ENCODE measurements around the gene NSRP1.

Gene NSRP1

DNA sequence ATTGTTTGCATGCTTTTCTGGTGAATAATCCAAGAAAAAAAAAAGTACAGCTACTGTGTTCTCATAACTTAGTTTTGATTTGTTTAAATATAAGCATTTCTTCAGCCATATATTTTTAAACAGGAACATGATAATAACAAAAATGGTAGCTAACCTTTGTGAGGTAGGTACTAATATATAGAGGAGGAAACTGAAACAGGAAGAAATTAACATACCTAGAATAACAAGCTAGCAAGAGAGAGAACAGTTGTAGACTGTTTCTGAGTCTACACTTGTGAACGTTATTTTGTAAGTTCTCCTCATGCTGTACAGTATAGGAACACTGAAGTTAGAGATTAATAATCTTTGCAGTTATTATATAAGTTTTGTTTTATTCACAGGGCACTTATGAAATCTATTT, 49.3 kb downstream of the NSRP1 start:
- ChIA-PET CTCF (no interaction called here), POLR2A (interaction anchor here (0.6 kb wide), 1 partner anchor 61 kb away, joined by 5 read pairs; no protein-coding TSS in a partner anchor)
- TF ChIP-seq ZXDB (tag by site-specific recombination; IDR thresholded peaks at IDR 0.05): no peak
- Histone ChIP-seq H3K27ac (ENCODE audit: extremely low read depth, low read depth, low read length) (no peak overlapping the region), H3K4me3 (ENCODE audit: low read depth, low read length) (no peak overlapping the region), H3K4me1 (ENCODE audit: control insufficient read depth, insufficient read depth, low read length) (no peaks in the 10 kb centered on the region), H3K36me3 (ENCODE audit: control insufficient read depth in 2 of 2, insufficient read depth in 1 of 2, low read length in 2 of 2) (peaks cover 16 to 17% of the 10 kb centered on the region in 2 experiments), H3K9me3 (ENCODE audit: control insufficient read depth, insufficient read depth, low read depth, low read length) (no peaks in the 10 kb centered on the region)

DNA sequence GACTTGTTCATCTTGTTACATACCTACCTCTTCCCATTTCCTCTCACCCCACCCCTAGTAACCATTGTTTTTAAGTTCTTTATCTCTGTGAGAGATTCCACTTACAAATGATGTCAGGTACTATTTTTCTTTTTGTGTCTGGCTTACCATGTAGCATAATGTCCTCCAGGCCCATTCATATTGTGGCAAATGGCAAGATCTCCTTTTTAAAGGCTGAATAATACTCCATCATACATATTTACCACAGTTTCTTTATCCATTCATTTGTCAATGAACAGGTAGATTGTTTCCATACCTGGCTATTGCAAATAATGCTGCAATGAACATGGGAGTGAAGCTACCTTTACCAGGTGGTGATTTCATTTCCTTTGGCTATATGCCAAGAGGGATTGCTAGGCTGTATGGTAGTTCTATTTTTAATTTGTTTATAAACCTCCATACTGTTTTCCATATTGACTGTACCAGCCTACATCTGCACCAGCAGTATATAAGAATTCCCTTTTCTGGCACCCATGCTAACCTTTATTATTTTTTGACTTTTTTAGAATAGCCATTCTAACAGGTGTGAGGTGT, 53.9 kb downstream of the NSRP1 start:
- H3K4me3 ChIP-seq (ENCODE audit: low read depth, low read length): no peak overlapping the region

DNA sequence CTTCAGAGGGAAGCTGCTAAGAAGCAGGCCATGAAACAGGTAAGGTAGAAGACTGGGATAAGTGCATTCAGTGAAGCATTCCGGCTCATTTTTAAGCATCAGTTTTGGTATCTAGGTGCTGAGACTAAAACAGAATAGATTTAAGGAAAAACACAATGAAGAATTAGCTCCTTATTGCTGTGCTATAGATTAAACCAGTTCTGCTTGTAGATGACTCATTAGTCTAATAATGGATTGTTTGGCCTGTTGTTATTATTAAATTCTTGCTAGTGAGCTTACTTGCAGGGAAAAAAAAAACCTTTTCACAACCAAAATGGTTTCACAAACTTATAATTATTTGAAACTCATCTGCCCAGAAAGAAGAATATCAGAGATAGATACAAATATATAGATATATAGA, 55.9 kb downstream of the NSRP1 start:
- H3K4me3 ChIP-seq (ENCODE audit: low read depth, low read length): no peak overlapping the region
- H3K4me1 ChIP-seq (ENCODE audit: control insufficient read depth, insufficient read depth, low read length): no peaks in the 10 kb centered on the region
- H3K27ac ChIP-seq (ENCODE audit: extremely low read depth, low read depth, low read length): no peak overlapping the region
- CTCF ChIA-PET: interaction anchor here (0.7 to 0.9 kb wide), 2 partner anchors 27 to 68 kb away, joined by 3 to 4 read pairs; no protein-coding TSS in a partner anchor
- POLR2A ChIA-PET: no interaction called here
- H3K9me3 ChIP-seq (ENCODE audit: control insufficient read depth, insufficient read depth, low read depth, low read length): no peaks in the 10 kb centered on the region
- H3K36me3 ChIP-seq (ENCODE audit: control insufficient read depth in 2 of 2, insufficient read depth in 1 of 2, low read length in 2 of 2): peaks cover 49 to 57% of the 10 kb centered on the region in 2 experiments
- TF ChIP-seq KLF9 (tag by site-specific recombination; IDR thresholded peaks at IDR 0.05; ENCODE audit: low read depth) (no peak), ZNF416 (tag by site-specific recombination; IDR thresholded peaks at IDR 0.05) (no peak), YY1 (tag by site-specific recombination; IDR thresholded peaks at IDR 0.05) (no peak), ZSCAN23 (tag by site-specific recombination; IDR thresholded peaks at IDR 0.05) (no peak), ZNF324 (tag by site-specific recombination; IDR thresholded peaks at IDR 0.05) (no peak), ZBTB17 (tag by site-specific recombination; IDR thresholded peaks at IDR 0.05) (no peak), ZNF350 (tag by site-specific recombination; IDR thresholded peaks at IDR 0.05) (no peak), ZNF211 (tag by site-specific recombination; IDR thresholded peaks at IDR 0.05; ENCODE audit: low read depth) (no peak)
- TF ChIP-seq, protein P1, sequence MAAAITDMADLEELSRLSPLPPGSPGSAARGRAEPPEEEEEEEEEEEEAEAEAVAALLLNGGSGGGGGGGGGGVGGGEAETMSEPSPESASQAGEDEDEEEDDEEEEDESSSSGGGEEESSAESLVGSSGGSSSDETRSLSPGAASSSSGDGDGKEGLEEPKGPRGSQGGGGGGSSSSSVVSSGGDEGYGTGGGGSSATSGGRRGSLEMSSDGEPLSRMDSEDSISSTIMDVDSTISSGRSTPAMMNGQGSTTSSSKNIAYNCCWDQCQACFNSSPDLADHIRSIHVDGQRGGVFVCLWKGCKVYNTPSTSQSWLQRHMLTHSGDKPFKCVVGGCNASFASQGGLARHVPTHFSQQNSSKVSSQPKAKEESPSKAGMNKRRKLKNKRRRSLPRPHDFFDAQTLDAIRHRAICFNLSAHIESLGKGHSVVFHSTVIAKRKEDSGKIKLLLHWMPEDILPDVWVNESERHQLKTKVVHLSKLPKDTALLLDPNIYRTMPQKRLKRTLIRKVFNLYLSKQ (tag by site-specific recombination; IDR thresholded peaks at IDR 0.05; ENCODE audit: borderline replicate concordance): no peak
- TF ChIP-seq, protein P2, sequence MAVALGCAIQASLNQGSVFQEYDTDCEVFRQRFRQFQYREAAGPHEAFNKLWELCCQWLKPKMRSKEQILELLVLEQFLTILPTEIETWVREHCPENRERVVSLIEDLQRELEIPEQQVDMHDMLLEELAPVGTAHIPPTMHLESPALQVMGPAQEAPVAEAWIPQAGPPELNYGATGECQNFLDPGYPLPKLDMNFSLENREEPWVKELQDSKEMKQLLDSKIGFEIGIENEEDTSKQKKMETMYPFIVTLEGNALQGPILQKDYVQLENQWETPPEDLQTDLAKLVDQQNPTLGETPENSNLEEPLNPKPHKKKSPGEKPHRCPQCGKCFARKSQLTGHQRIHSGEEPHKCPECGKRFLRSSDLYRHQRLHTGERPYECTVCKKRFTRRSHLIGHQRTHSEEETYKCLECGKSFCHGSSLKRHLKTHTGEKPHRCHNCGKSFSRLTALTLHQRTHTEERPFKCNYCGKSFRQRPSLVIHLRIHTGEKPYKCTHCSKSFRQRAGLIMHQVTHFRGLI (tag by site-specific recombination; IDR thresholded peaks at IDR 0.05): no peak
- TF ChIP-seq, protein P3, sequence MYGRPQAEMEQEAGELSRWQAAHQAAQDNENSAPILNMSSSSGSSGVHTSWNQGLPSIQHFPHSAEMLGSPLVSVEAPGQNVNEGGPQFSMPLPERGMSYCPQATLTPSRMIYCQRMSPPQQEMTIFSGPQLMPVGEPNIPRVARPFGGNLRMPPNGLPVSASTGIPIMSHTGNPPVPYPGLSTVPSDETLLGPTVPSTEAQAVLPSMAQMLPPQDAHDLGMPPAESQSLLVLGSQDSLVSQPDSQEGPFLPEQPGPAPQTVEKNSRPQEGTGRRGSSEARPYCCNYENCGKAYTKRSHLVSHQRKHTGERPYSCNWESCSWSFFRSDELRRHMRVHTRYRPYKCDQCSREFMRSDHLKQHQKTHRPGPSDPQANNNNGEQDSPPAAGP (tag by site-specific recombination; IDR thresholded peaks at IDR 0.05): no peak
- TF ChIP-seq, protein P4, sequence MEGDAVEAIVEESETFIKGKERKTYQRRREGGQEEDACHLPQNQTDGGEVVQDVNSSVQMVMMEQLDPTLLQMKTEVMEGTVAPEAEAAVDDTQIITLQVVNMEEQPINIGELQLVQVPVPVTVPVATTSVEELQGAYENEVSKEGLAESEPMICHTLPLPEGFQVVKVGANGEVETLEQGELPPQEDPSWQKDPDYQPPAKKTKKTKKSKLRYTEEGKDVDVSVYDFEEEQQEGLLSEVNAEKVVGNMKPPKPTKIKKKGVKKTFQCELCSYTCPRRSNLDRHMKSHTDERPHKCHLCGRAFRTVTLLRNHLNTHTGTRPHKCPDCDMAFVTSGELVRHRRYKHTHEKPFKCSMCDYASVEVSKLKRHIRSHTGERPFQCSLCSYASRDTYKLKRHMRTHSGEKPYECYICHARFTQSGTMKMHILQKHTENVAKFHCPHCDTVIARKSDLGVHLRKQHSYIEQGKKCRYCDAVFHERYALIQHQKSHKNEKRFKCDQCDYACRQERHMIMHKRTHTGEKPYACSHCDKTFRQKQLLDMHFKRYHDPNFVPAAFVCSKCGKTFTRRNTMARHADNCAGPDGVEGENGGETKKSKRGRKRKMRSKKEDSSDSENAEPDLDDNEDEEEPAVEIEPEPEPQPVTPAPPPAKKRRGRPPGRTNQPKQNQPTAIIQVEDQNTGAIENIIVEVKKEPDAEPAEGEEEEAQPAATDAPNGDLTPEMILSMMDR (tag by site-specific recombination; IDR thresholded peaks at IDR 0.05): no peak

More for the DNA sequence above, 53.9 kb downstream of the NSRP1 start:
- POLR2A ChIA-PET: interaction anchor here (1.0 kb wide), 1 partner anchor 45 kb away, joined by 3 read pairs; no protein-coding TSS in a partner anchor
- CTCF ChIA-PET: interaction anchor here (1.0 to 2.9 kb wide), 3 partner anchors 46 to 77 kb away, joined by 3 to 10 read pairs (median 4); no protein-coding TSS in a partner anchor
- Histone ChIP-seq H3K27ac (ENCODE audit: extremely low read depth, low read depth, low read length) (no peak overlapping the region), H3K36me3 (ENCODE audit: control insufficient read depth in 2 of 2, insufficient read depth in 1 of 2, low read length in 2 of 2) (peaks cover 37 to 45% of the 10 kb centered on the region in 2 experiments), H3K9me3 (ENCODE audit: control insufficient read depth, insufficient read depth, low read depth, low read length) (no peaks in the 10 kb centered on the region), H3K4me1 (ENCODE audit: control insufficient read depth, insufficient read depth, low read length) (no peaks in the 10 kb centered on the region)
- no peak for TF ChIP-seq ZNF248 (tag by site-specific recombination; IDR thresholded peaks at IDR 0.05)
- TF ChIP-seq, protein P5, sequence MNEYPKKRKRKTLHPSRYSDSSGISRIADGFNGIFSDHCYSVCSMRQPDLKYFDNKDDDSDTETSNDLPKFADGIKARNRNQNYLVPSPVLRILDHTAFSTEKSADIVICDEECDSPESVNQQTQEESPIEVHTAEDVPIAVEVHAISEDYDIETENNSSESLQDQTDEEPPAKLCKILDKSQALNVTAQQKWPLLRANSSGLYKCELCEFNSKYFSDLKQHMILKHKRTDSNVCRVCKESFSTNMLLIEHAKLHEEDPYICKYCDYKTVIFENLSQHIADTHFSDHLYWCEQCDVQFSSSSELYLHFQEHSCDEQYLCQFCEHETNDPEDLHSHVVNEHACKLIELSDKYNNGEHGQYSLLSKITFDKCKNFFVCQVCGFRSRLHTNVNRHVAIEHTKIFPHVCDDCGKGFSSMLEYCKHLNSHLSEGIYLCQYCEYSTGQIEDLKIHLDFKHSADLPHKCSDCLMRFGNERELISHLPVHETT (tag by site-specific recombination; IDR thresholded peaks at IDR 0.05): no peak
- no peak for TF ChIP-seq ZNF426 (tag by site-specific recombination; IDR thresholded peaks at IDR 0.05)
- TF ChIP-seq, protein P6, sequence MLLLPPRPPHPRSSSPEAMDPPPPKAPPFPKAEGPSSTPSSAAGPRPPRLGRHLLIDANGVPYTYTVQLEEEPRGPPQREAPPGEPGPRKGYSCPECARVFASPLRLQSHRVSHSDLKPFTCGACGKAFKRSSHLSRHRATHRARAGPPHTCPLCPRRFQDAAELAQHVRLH (tag by site-specific recombination; IDR thresholded peaks at IDR 0.05): 0 out of 2 replicates have a peak, but pooled peaks have one; percentile 27
- no peak for TF ChIP-seq ZFP41 (tag by site-specific recombination; IDR thresholded peaks at IDR 0.05; ENCODE audit: borderline replicate concordance)
- TF ChIP-seq, protein P7, sequence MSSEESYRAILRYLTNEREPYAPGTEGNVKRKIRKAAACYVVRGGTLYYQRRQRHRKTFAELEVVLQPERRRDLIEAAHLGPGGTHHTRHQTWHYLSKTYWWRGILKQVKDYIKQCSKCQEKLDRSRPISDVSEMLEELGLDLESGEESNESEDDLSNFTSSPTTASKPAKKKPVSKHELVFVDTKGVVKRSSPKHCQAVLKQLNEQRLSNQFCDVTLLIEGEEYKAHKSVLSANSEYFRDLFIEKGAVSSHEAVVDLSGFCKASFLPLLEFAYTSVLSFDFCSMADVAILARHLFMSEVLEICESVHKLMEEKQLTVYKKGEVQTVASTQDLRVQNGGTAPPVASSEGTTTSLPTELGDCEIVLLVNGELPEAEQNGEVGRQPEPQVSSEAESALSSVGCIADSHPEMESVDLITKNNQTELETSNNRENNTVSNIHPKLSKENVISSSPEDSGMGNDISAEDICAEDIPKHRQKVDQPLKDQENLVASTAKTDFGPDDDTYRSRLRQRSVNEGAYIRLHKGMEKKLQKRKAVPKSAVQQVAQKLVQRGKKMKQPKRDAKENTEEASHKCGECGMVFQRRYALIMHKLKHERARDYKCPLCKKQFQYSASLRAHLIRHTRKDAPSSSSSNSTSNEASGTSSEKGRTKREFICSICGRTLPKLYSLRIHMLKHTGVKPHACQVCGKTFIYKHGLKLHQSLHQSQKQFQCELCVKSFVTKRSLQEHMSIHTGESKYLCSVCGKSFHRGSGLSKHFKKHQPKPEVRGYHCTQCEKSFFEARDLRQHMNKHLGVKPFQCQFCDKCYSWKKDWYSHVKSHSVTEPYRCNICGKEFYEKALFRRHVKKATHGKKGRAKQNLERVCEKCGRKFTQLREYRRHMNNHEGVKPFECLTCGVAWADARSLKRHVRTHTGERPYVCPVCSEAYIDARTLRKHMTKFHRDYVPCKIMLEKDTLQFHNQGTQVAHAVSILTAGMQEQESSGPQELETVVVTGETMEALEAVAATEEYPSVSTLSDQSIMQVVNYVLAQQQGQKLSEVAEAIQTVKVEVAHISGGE (tag by site-specific recombination; conservative IDR thresholded peaks at IDR 0.05; ENCODE audit: low read depth): no peak
- TF ChIP-seq ZNF146 (tag by site-specific recombination; IDR thresholded peaks at IDR 0.05): peak; percentile 90
